Measurements from ENCODE around the gene PTCH1.
A peak's percentile ranks its signal among the peaks of the same experiment; 100 is the strongest.

Gene PTCH1

DNA sequence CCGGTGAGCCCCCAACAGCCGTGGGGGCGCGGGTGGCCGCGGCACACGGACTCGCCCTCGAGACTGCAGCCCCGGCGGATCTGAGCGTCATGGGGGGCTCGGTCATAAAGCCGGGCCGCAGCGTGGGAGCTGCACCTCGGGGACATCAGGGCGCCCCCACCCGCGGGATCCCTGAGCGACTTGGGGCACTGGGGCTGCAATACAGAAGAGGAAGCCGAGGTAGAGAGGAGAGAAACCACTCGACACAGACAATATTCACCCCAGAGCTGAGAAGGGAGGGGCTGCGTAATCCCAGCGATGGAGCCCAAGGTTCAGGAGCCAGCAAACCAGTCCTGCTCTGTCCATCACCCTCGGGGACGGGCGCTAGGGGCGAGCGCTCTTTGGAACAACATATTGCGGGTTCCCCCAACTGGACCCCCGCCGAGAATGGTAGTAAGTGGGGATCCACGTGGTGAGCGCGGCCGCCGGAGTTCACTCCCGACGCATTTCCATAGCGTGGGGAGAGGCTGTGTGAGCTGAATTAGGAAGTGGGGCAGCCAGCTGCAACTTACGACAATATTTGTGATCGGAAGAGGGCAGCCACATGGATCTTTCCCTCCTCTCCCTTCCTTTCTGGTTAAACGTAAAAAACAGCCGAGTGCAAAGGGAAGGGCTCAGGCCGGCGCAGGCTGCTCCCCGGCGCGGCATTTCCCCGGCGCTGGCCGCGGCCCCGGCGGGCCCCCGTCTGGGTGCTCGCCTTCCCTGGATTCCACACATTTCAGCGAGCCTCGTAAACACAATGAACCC, 9.9 kb downstream of the PTCH1 start (continued):
- TF ChIP-seq, protein P1, sequence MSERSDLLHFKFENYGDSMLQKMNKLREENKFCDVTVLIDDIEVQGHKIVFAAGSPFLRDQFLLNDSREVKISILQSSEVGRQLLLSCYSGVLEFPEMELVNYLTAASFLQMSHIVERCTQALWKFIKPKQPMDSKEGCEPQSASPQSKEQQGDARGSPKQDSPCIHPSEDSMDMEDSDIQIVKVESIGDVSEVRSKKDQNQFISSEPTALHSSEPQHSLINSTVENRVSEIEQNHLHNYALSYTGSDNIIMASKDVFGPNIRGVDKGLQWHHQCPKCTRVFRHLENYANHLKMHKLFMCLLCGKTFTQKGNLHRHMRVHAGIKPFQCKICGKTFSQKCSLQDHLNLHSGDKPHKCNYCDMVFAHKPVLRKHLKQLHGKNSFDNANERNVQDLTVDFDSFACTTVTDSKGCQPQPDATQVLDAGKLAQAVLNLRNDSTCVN (tag by site-specific recombination; optimal IDR thresholded peaks at IDR 0.05) = peak; percentile 79
- TF ChIP-seq, protein P2, sequence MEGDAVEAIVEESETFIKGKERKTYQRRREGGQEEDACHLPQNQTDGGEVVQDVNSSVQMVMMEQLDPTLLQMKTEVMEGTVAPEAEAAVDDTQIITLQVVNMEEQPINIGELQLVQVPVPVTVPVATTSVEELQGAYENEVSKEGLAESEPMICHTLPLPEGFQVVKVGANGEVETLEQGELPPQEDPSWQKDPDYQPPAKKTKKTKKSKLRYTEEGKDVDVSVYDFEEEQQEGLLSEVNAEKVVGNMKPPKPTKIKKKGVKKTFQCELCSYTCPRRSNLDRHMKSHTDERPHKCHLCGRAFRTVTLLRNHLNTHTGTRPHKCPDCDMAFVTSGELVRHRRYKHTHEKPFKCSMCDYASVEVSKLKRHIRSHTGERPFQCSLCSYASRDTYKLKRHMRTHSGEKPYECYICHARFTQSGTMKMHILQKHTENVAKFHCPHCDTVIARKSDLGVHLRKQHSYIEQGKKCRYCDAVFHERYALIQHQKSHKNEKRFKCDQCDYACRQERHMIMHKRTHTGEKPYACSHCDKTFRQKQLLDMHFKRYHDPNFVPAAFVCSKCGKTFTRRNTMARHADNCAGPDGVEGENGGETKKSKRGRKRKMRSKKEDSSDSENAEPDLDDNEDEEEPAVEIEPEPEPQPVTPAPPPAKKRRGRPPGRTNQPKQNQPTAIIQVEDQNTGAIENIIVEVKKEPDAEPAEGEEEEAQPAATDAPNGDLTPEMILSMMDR (tag by site-specific recombination; IDR thresholded peaks at IDR 0.05) = no peak; the same call in none of the 2 replicates
- TF ChIP-seq ZNF560 (tag by site-specific recombination; IDR thresholded peaks at IDR 0.05; ENCODE audit: borderline replicate concordance) (no peak), ZNF335 (tag by site-specific recombination; conservative IDR thresholded peaks at IDR 0.05) (no peak), ZBTB8A (tag by site-specific recombination; IDR thresholded peaks at IDR 0.05) (no peak), IKZF3 (tag by site-specific recombination; IDR thresholded peaks at IDR 0.05) (peak; percentile 10), ZNF423 (tag by site-specific recombination; IDR thresholded peaks at IDR 0.05) (0 out of 2 replicates have a peak, but pooled peaks have one; percentile 57), ZNF626 (tag by site-specific recombination; IDR thresholded peaks at IDR 0.05) (no peak), ZNF221 (tag by site-specific recombination; IDR thresholded peaks at IDR 0.05; ENCODE audit: borderline replicate concordance) (no peak), REPIN1 (tag by site-specific recombination; IDR thresholded peaks at IDR 0.05; ENCODE audit: low read depth) (no peak), ZNF146 (tag by site-specific recombination; IDR thresholded peaks at IDR 0.05) (no peak), ZNF121 (tag by site-specific recombination; IDR thresholded peaks at IDR 0.05) (no peak), ZSCAN30 (tag by site-specific recombination; IDR thresholded peaks at IDR 0.05) (no peak), ZFHX2 (tag by site-specific recombination; conservative IDR thresholded peaks at IDR 0.05) (peak; percentile 51), ZSCAN16 (tag by site-specific recombination; IDR thresholded peaks at IDR 0.05) (no peak), ZNF175 (tag by site-specific recombination; IDR thresholded peaks at IDR 0.05) (no peak), WT1 (tag by site-specific recombination; IDR thresholded peaks at IDR 0.05) (no peak), ZNF473 (tag by site-specific recombination; IDR thresholded peaks at IDR 0.05) (no peak), FEZF1 (tag by site-specific recombination; IDR thresholded peaks at IDR 0.05) (no peak)
- TF ChIP-seq, protein P3, sequence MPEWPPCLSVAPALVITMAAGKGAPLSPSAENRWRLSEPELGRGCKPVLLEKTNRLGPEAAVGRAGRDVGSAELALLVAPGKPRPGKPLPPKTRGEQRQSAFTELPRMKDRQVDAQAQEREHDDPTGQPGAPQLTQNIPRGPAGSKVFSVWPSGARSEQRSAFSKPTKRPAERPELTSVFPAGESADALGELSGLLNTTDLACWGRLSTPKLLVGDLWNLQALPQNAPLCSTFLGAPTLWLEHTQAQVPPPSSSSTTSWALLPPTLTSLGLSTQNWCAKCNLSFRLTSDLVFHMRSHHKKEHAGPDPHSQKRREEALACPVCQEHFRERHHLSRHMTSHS (tag by site-specific recombination; IDR thresholded peaks at IDR 0.05) = no peak
- TF ChIP-seq, protein P4, sequence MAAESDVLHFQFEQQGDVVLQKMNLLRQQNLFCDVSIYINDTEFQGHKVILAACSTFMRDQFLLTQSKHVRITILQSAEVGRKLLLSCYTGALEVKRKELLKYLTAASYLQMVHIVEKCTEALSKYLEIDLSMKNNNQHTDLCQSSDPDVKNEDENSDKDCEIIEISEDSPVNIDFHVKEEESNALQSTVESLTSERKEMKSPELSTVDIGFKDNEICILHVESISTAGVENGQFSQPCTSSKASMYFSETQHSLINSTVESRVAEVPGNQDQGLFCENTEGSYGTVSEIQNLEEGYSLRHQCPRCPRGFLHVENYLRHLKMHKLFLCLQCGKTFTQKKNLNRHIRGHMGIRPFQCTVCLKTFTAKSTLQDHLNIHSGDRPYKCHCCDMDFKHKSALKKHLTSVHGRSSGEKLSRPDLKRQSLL (tag by site-specific recombination; IDR thresholded peaks at IDR 0.05) = peak; percentile 97
- TF ChIP-seq, protein P5, sequence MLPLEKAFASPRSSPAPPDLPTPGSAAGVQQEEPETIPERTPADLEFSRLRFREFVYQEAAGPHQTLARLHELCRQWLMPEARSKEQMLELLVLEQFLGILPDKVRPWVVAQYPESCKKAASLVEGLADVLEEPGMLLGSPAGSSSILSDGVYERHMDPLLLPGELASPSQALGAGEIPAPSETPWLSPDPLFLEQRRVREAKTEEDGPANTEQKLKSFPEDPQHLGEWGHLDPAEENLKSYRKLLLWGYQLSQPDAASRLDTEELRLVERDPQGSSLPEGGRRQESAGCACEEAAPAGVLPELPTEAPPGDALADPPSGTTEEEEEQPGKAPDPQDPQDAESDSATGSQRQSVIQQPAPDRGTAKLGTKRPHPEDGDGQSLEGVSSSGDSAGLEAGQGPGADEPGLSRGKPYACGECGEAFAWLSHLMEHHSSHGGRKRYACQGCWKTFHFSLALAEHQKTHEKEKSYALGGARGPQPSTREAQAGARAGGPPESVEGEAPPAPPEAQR (tag by site-specific recombination; IDR thresholded peaks at IDR 0.05) = no peak
- TF ChIP-seq, protein P6, sequence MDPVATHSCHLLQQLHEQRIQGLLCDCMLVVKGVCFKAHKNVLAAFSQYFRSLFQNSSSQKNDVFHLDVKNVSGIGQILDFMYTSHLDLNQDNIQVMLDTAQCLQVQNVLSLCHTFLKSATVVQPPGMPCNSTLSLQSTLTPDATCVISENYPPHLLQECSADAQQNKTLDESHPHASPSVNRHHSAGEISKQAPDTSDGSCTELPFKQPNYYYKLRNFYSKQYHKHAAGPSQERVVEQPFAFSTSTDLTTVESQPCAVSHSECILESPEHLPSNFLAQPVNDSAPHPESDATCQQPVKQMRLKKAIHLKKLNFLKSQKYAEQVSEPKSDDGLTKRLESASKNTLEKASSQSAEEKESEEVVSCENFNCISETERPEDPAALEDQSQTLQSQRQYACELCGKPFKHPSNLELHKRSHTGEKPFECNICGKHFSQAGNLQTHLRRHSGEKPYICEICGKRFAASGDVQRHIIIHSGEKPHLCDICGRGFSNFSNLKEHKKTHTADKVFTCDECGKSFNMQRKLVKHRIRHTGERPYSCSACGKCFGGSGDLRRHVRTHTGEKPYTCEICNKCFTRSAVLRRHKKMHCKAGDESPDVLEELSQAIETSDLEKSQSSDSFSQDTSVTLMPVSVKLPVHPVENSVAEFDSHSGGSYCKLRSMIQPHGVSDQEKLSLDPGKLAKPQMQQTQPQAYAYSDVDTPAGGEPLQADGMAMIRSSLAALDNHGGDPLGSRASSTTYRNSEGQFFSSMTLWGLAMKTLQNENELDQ (tag by site-specific recombination; IDR thresholded peaks at IDR 0.05; ENCODE audit: low read depth) = no peak
- TF ChIP-seq, protein P7, sequence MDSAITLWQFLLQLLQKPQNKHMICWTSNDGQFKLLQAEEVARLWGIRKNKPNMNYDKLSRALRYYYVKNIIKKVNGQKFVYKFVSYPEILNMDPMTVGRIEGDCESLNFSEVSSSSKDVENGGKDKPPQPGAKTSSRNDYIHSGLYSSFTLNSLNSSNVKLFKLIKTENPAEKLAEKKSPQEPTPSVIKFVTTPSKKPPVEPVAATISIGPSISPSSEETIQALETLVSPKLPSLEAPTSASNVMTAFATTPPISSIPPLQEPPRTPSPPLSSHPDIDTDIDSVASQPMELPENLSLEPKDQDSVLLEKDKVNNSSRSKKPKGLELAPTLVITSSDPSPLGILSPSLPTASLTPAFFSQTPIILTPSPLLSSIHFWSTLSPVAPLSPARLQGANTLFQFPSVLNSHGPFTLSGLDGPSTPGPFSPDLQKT (IDR thresholded peaks at IDR 0.05; ENCODE audit: borderline replicate concordance, low read depth, low read length) = no peak
- TF ChIP-seq, protein P8, sequence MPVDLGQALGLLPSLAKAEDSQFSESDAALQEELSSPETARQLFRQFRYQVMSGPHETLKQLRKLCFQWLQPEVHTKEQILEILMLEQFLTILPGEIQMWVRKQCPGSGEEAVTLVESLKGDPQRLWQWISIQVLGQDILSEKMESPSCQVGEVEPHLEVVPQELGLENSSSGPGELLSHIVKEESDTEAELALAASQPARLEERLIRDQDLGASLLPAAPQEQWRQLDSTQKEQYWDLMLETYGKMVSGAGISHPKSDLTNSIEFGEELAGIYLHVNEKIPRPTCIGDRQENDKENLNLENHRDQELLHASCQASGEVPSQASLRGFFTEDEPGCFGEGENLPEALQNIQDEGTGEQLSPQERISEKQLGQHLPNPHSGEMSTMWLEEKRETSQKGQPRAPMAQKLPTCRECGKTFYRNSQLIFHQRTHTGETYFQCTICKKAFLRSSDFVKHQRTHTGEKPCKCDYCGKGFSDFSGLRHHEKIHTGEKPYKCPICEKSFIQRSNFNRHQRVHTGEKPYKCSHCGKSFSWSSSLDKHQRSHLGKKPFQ (tag by site-specific recombination; IDR thresholded peaks at IDR 0.05) = no peak
- TF ChIP-seq, protein P9, sequence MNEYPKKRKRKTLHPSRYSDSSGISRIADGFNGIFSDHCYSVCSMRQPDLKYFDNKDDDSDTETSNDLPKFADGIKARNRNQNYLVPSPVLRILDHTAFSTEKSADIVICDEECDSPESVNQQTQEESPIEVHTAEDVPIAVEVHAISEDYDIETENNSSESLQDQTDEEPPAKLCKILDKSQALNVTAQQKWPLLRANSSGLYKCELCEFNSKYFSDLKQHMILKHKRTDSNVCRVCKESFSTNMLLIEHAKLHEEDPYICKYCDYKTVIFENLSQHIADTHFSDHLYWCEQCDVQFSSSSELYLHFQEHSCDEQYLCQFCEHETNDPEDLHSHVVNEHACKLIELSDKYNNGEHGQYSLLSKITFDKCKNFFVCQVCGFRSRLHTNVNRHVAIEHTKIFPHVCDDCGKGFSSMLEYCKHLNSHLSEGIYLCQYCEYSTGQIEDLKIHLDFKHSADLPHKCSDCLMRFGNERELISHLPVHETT (tag by site-specific recombination; IDR thresholded peaks at IDR 0.05) = no peak

Data from HEK293 (cell line).